ENCODE data around the gene TMPRSS7. TPM values are rescaled to one million over a fixed set of nuclear protein-coding genes. Genes with fewer than 3 reads are reported as not detected.
"Not testable (repeated sequence)": the region's sequence is repeated elsewhere in the genome, so short reads cannot be mapped to it uniquely, and the experiment has no call there.

The TMPRSS7 gene
- total and polyA plus RNA-seq, 2 of the 8 experiments (the other 6 are each of a cell fraction or from before 2014, with no cell fraction given), result not detected

- H3K23me2 ChIP-seq (ENCODE audit: low read depth, low read length); H2AFZ ChIP-seq (ENCODE audit: low read length); H2BK15ac ChIP-seq (ENCODE audit: low read length); H2BK20ac ChIP-seq (ENCODE audit: low read length); H2BK5ac ChIP-seq (ENCODE audit: low read depth, low read length); H3K18ac ChIP-seq (ENCODE audit: extremely low read depth, low read length); H2BK120ac ChIP-seq (replicated peaks; ENCODE audit: low read depth, low read length); H2AK5ac ChIP-seq (ENCODE audit: low read depth, low read length); POLR2A ChIA-PET (ENCODE audit: partially characterized antibody); H3K4ac ChIP-seq (replicated peaks; ENCODE audit: insufficient read length, low read depth, low read length); H3K23ac ChIP-seq (ENCODE audit: insufficient read length); H3K79me1 ChIP-seq (ENCODE audit: low read depth, low read length); H4K8ac ChIP-seq (ENCODE audit: extremely low read depth, insufficient read depth, low read length); CTCF ChIA-PET (ENCODE audit: partially characterized antibody); H3K4me3 ChIP-seq (ENCODE audit: extremely low read depth in 1 of 4, insufficient read depth in 2 of 4, low read depth in 3 of 4, low read length in 4 of 4); H4K91ac ChIP-seq (replicated peaks; ENCODE audit: insufficient read length, low read length); DNase-seq (ENCODE audit: low read depth in 1 of 2, low spot score in 2 of 2); H3K27me3 ChIP-seq (replicated peaks in 1 of 4; ENCODE audit: control insufficient read depth in 3 of 4, extremely low read depth in 1 of 4, insufficient read depth in 3 of 4, low read length in 3 of 4); H3K27ac ChIP-seq (ENCODE audit: low read depth, low read length); FAIRE-seq; H3K4me1 ChIP-seq (replicated peaks in 1 of 4; ENCODE audit: control insufficient read depth in 3 of 4, insufficient read depth in 4 of 4, low read length in 3 of 4); H3K56ac ChIP-seq (replicated peaks; ENCODE audit: insufficient read length, low read depth, low read length); H3K14ac ChIP-seq (ENCODE audit: insufficient read length); H3K36me3 ChIP-seq (ENCODE audit: control insufficient read depth in 2 of 4, insufficient read depth in 4 of 4, low read length in 3 of 4); H3K9ac ChIP-seq (replicated peaks in 1 of 4; ENCODE audit: extremely low read depth in 1 of 4, low read depth in 3 of 4, low read length in 3 of 4); H2BK12ac ChIP-seq (ENCODE audit: low read depth, low read length); H3K79me2 ChIP-seq (ENCODE audit: control insufficient read depth in 1 of 2, insufficient read depth in 2 of 2, low read length in 2 of 2); H3K4me2 ChIP-seq (ENCODE audit: insufficient read depth in 1 of 2, low read depth in 2 of 2, low read length in 2 of 2); H4K5ac ChIP-seq (ENCODE audit: insufficient read length, low read depth, low read length); H4K20me1 ChIP-seq (replicated peaks in 1 of 2; ENCODE audit: control insufficient read depth in 1 of 2, insufficient read depth in 2 of 2, low read length in 2 of 2): not testable (repeated sequence)
- 58% methylated on average over 4 of the region's 4 CpGs; no CpG with 5 or more reads in 1 of the 2 experiments for WGBS, 2 experiments (ENCODE audit: extremely low coverage in 1 of 2, insufficient coverage in 1 of 2, insufficient read length in 1 of 2, insufficient replicate concordance in 2 of 2, low coverage in 1 of 2, low lambda C conversion rate in 2 of 2, missing lambda C conversion rate in 1 of 2)
- H3K9me3 ChIP-seq (ENCODE audit: insufficient read depth in 2 of 2, low read depth in 1 of 2, low read length in 1 of 2), result peaks cover 7 to 24% of the 10 kb centered on the region in 2 experiments
- TF ChIP-seq CEBPB (IDR thresholded peaks at IDR 0.05; ENCODE audit: low read depth, low read length) (peak; percentile 22; the same call in 1 of the 2 replicates), EP300 (IDR thresholded peaks at IDR 0.05; ENCODE audit: borderline replicate concordance in 1 of 2, low read depth in 2 of 2, low read length in 2 of 2) (peak; percentile 61 to 72; a peak in 2 of 3 replicates), SP1 (IDR thresholded peaks at IDR 0.05; ENCODE audit: low read depth, low read length) (peak; percentile 30; the same call in 1 of the 2 replicates)
These were observed 2.7 kb downstream of the TMPRSS7 start for GRCh38 chr3:112037194-112037593.
